Fibroblast of pulmonary artery (primary cell): ENCODE data around the gene COL5A1.

Experiments used
- DNase-seq: peaks from one replicate; pipeline ENCODE4 v3.0.0-alpha.2; 2010; ENCODE audit warnings: low read depth
- H3K4me3 ChIP-seq: replicated peaks from 2 replicates; pipeline ENCODE4 v1.5.1; 2011; ENCODE audit warnings: low read depth, mild to moderate bottlenecking, control low read depth, low read length, moderate library complexity
- CTCF ChIP-seq: IDR thresholded peaks from 2 replicates; pipeline ENCODE4 v1.5.1; 2011; ENCODE audit warnings: mild to moderate bottlenecking, control low read depth, low read length, inconsistent platforms; ENCODE audit errors: missing control alignments

Gene COL5A1

GRCh38 chr9:134835448-134835847 is 193.8 kb downstream of the COL5A1 start:
- no peak for TF ChIP-seq CTCF
- DNase-seq: no peak
- H3K4me3 ChIP-seq: no peak overlapping the region

- no peak overlapping the region for H3K4me3 ChIP-seq
- no peak for TF ChIP-seq CTCF
- no peak for DNase-seq
Observed at GRCh38 chr9:134835987-134836386, 194.4 kb downstream of the COL5A1 start.

- no peak for TF ChIP-seq CTCF
- H3K4me3 ChIP-seq: no peak overlapping the region
- DNase-seq: no peak
Observed at GRCh38 chr9:134836406-134836970, 194.9 kb downstream of the COL5A1 start.

- DNase-seq: no peak
- no peak overlapping the region for H3K4me3 ChIP-seq
- no peak for TF ChIP-seq CTCF
Observed at GRCh38 chr9:134837529-134837928, 195.9 kb downstream of the COL5A1 start.

GRCh38 chr9:134838651-134839454 is 197.2 kb downstream of the COL5A1 start:
- DNase-seq: no peak
- no peak for TF ChIP-seq CTCF
- H3K4me3 ChIP-seq: no peak overlapping the region

- H3K4me3 ChIP-seq: no peak overlapping the region
- DNase-seq: no peak
- TF ChIP-seq CTCF: no peak
Observed at GRCh38 chr9:134839455-134840125, 198.0 kb downstream of the COL5A1 start.

- DNase-seq: no peak
- no peak overlapping the region for H3K4me3 ChIP-seq
- TF ChIP-seq CTCF: no peak
Observed at GRCh38 chr9:134840511-134840910, 198.9 kb downstream of the COL5A1 start.
